SU-DHL-6 (cell line): ENCODE data around the gene MAST4.

Experiments
- H2AFZ ChIP-seq: fragments of 200-600 bp; sonication (generic); 2 replicates; pipeline ENCODE4 v1.6.1; 2014; ENCODE audit warnings: low read depth, mild to moderate bottlenecking, moderate library complexity, mixed read lengths, antibody characterized with exemption, low read length; ENCODE audit not compliant: severe bottlenecking
- H3F3A ChIP-seq: fragments of 200-600 bp; shearing (Covaris generic); 2 replicates; pipeline ENCODE4 v1.6.0; 2016; ENCODE audit warnings: antibody characterized with exemption, mild to moderate bottlenecking; ENCODE audit not compliant: insufficient read depth
- H3K27ac ChIP-seq: fragments of 200-600 bp; sonication (generic); 2 replicates; pipeline ENCODE4 v1.5.1; 2016; ENCODE audit warnings: low read depth, mild to moderate bottlenecking, low read length, moderate library complexity, mixed read lengths
- H3K27me3 ChIP-seq: fragments of 200-600 bp; sonication (generic), shearing (Covaris generic); 2 replicates; pipeline ENCODE4 v1.6.0; 2014; ENCODE audit warnings: mild to moderate bottlenecking, low read length
- H3K36me3 ChIP-seq: fragments of 200-600 bp; sonication (generic); 2 replicates; pipeline ENCODE4 v1.6.1; 2014; ENCODE audit warnings: mild to moderate bottlenecking, low read length, mixed read lengths
- H3K4me2 ChIP-seq: fragments of 300-600, 200-600 bp; shearing (Covaris generic), sonication (generic); 2 replicates; pipeline ENCODE4 v1.6.0; 2014; ENCODE audit warnings: low read length, low read depth, mild to moderate bottlenecking; ENCODE audit not compliant: poor library complexity, severe bottlenecking
- H3K4me3 ChIP-seq: fragments of 200-600 bp; sonication (generic); 2 replicates; pipeline ENCODE4 v1.5.1; 2014; ENCODE audit warnings: antibody characterized with exemption, low read length, mild to moderate bottlenecking, mixed read lengths; ENCODE audit not compliant: insufficient read depth, poor library complexity, severe bottlenecking
- H3K79me2 ChIP-seq: fragments of 200-600 bp; sonication (generic); 2 replicates; pipeline ENCODE4 v1.6.1; 2014; ENCODE audit warnings: mild to moderate bottlenecking, low read length, moderate library complexity; ENCODE audit not compliant: insufficient read depth
- H3K9ac ChIP-seq: fragments of 200-600 bp; sonication (generic); 2 replicates; pipeline ENCODE4 v1.7.0; 2014; ENCODE audit warnings: mild to moderate bottlenecking, low read length
- H3K9me2 ChIP-seq: fragments of 200-600 bp; sonication (generic); replicated peaks from 2 replicates; pipeline ENCODE4 v1.6.1; 2014; ENCODE audit warnings: low read length; ENCODE audit not compliant: insufficient read depth
- H3K9me3 ChIP-seq: fragments of 200-600 bp; sonication (generic); 2 replicates; pipeline ENCODE4 v1.6.1; 2014; ENCODE audit warnings: low read length, mixed read lengths; ENCODE audit not compliant: insufficient read depth
- H4K20me1 ChIP-seq: fragments of 200-600 bp; sonication (generic); 2 replicates; pipeline ENCODE4 v1.6.1; 2014; ENCODE audit warnings: low read depth, mild to moderate bottlenecking, antibody characterized with exemption, low read length, moderate library complexity, mixed read lengths
- CTCF ChIP-seq: fragments of 200-600 bp; sonication (generic); IDR thresholded peaks from one replicate; pipeline ENCODE4 v1.5.1; 2017; ENCODE audit warnings: antibody characterized with exemption, mild to moderate bottlenecking, low read length, moderate library complexity; ENCODE audit not compliant: insufficient read depth, poor library complexity, severe bottlenecking
- EZH2phosphoT487 ChIP-seq: fragments of 200-600 bp; sonication (generic), shearing (Covaris generic); conservative IDR thresholded peaks from 2 replicates; pipeline ENCODE4 v1.6.1; 2018; ENCODE audit warnings: mild to moderate bottlenecking, antibody characterized with exemption, low read length, moderate library complexity, mixed read lengths

Gene MAST4

GRCh38 chr5:66972004-66972403 lies 375.8 kb downstream of the MAST4 start:
- Histone ChIP-seq H3K9ac (no peak overlapping the region), H3K79me2 (no peaks in the 10 kb centered on the region), H3F3A (no peaks in the 10 kb centered on the region), H3K27me3 (no peaks in the 10 kb centered on the region), H3K4me3 (no peak overlapping the region), H4K20me1 (no peaks in the 10 kb centered on the region), H3K9me3 (no peaks in the 10 kb centered on the region), H3K36me3 (no peaks in the 10 kb centered on the region), H3K9me2 (no peaks in the 10 kb centered on the region), H3K27ac (no peak overlapping the region), H2AFZ (no peak overlapping the region), H3K4me2 (no peak overlapping the region)
- TF ChIP-seq EZH2phosphoT487 (no peak), CTCF (no peak)

- no peaks in the 10 kb centered on the region for H3K79me2 ChIP-seq
- no peak for TF ChIP-seq CTCF
- TF ChIP-seq EZH2phosphoT487 = no peak
These were observed 378.1 kb downstream of the MAST4 start for GRCh38 chr5:66974256-66974655.

GRCh38 chr5:66976108-66976507 lies 379.9 kb downstream of the MAST4 start:
- H3K9me2 ChIP-seq = no peaks in the 10 kb centered on the region
- H3K27me3 ChIP-seq = no peaks in the 10 kb centered on the region
- no peaks in the 10 kb centered on the region for H3K36me3 ChIP-seq
- H3K9ac ChIP-seq = no peak overlapping the region
- H3K4me3 ChIP-seq = no peak overlapping the region
- H3K4me2 ChIP-seq = no peak overlapping the region
- no peaks in the 10 kb centered on the region for H3F3A ChIP-seq
- no peaks in the 10 kb centered on the region for H3K9me3 ChIP-seq
- H3K79me2 ChIP-seq = no peaks in the 10 kb centered on the region
- TF ChIP-seq CTCF = no peak
- TF ChIP-seq EZH2phosphoT487 = no peak
- no peak overlapping the region for H2AFZ ChIP-seq
- H3K27ac ChIP-seq = no peak overlapping the region
- no peaks in the 10 kb centered on the region for H4K20me1 ChIP-seq

More at GRCh38 chr5:66974256-66974655, 378.1 kb downstream of the MAST4 start:
- H3K36me3 ChIP-seq = no peaks in the 10 kb centered on the region
- no peak overlapping the region for H3K4me3 ChIP-seq
- H3F3A ChIP-seq = no peaks in the 10 kb centered on the region
- no peaks in the 10 kb centered on the region for H4K20me1 ChIP-seq
- H3K9me3 ChIP-seq = no peaks in the 10 kb centered on the region
- H3K27ac ChIP-seq = no peak overlapping the region
- H3K9ac ChIP-seq = no peak overlapping the region
- no peak overlapping the region for H3K4me2 ChIP-seq
- no peaks in the 10 kb centered on the region for H3K27me3 ChIP-seq
- H2AFZ ChIP-seq = no peak overlapping the region
- H3K9me2 ChIP-seq = no peaks in the 10 kb centered on the region

GRCh38 chr5:66979738-66980137 lies 383.5 kb downstream of the MAST4 start:
- H3K4me2 ChIP-seq = no peak overlapping the region
- no peak overlapping the region for H3K27ac ChIP-seq
- H3K27me3 ChIP-seq = no peaks in the 10 kb centered on the region
- H3K9me2 ChIP-seq = no peaks in the 10 kb centered on the region
- TF ChIP-seq EZH2phosphoT487 (no peak), CTCF (no peak)
- H2AFZ ChIP-seq = no peak overlapping the region
- no peaks in the 10 kb centered on the region for H3F3A ChIP-seq
- no peaks in the 10 kb centered on the region for H3K79me2 ChIP-seq
- H4K20me1 ChIP-seq = no peaks in the 10 kb centered on the region
- H3K9ac ChIP-seq = no peak overlapping the region
- no peak overlapping the region for H3K4me3 ChIP-seq
- no peaks in the 10 kb centered on the region for H3K36me3 ChIP-seq
- H3K9me3 ChIP-seq = no peaks in the 10 kb centered on the region
